Upper lobe of right lung (tissue), 1 donor: ENCODE results near the gene ERVW-1. TPM values are rescaled to one million over a fixed set of nuclear protein-coding genes. Genes with fewer than 3 reads are reported as not detected.
"Not testable (repeated sequence)": the region's sequence is repeated elsewhere in the genome, so short reads cannot be mapped to it uniquely, and the experiment has no call there.

Source experiments
- ATAC-seq: fragments of 200-7000 bp; cut with Tn5 transposase; one replicate; pipeline ENCODE4 v1.9.1; 2020; ENCODE audit warnings: mild to moderate bottlenecking, moderate library complexity
- DNase-seq: peaks from one replicate; pipeline ENCODE4 v3.0.0-alpha.2; 2020
- H3K27ac ChIP-seq: fragments of 200-600 bp; one replicate; pipeline ENCODE4 v1.8.0; 2022
- H3K27me3 ChIP-seq: fragments of 200-600 bp; one replicate; pipeline ENCODE4 v1.8.0; 2022; ENCODE audit warnings: mild to moderate bottlenecking
- H3K36me3 ChIP-seq: fragments of 200-600 bp; one replicate; pipeline ENCODE4 v1.8.0; 2022
- H3K4me1 ChIP-seq: fragments of 200-600 bp; one replicate; pipeline ENCODE4 v1.8.0; 2022
- H3K4me3 ChIP-seq: fragments of 200-600 bp; one replicate; pipeline ENCODE4 v1.8.0; 2022; ENCODE audit warnings: mild to moderate bottlenecking
- H3K9me3 ChIP-seq: fragments of 200-600 bp; one replicate; pipeline ENCODE4 v1.8.0; 2022
- intact Hi-C: fragments of 100-400 bp; cut with DNase I; formaldehyde crosslinking; loops from one replicate; pipeline ENCODE4 v1.11.0; 2022
- long read RNA-seq: library from polyadenylated mRNA; unstranded; transcript quantifications from one replicate; pipeline ENCODE4 v2.0.0, GENCODE V29; 2021
- total RNA-seq: library from RNA; stranded (reverse); fragmentation: NEBNext Ultra II Directional; extraction: Animal tissue kit (Norgen Biotek cat#: 25700); gene quantifications from one replicate; pipeline ENCODE4 v1.2.1, GENCODE V29; 2021
- TF ChIP-seq, protein P1 (sequence below): fragments of 200-600 bp; IDR thresholded peaks from one replicate; pipeline ENCODE4 v1.8.0; 2022; ENCODE audit warnings: antibody characterized with exemption
- donor health status: DM: no; HTN: yes; CAD: no; lungs with severe emphysema.

ERVW-1 gene, protein sequence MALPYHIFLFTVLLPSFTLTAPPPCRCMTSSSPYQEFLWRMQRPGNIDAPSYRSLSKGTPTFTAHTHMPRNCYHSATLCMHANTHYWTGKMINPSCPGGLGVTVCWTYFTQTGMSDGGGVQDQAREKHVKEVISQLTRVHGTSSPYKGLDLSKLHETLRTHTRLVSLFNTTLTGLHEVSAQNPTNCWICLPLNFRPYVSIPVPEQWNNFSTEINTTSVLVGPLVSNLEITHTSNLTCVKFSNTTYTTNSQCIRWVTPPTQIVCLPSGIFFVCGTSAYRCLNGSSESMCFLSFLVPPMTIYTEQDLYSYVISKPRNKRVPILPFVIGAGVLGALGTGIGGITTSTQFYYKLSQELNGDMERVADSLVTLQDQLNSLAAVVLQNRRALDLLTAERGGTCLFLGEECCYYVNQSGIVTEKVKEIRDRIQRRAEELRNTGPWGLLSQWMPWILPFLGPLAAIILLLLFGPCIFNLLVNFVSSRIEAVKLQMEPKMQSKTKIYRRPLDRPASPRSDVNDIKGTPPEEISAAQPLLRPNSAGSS
- total RNA-seq: not detected
- long read RNA-seq, partial matches to known transcripts: 0 of 1 reads
- long read RNA-seq, other reads (novel, unspliced or antisense): 0 of 1 reads

DNA sequence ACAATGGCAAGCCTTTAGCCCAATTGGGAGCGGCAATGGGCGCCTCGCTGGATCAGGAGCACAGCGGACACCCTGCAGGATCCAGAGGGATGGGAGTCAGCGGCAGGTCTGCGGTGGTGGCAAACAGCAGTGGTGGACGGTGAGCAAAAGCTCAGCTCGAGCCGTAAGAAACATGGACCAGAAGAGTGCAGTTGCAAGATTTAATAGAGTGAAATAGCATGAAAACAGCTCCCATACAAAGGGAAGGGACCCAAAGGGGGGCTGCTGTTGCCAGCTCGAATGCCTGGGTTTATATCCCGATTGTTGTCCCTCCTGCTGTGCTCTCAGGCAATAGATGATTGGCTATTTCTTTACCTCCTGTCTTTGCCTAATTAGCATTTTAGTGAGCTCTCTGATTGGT is at the start of gene ERVW-1:
Gene ERVW-1, minus strand, starts transcription at position 266 of the 400 bp plus-strand sequence. CDS start 7,565 bp downstream, outside the sequence.
- intact Hi-C loops, H3K4me3 ChIP-seq, H3K27ac ChIP-seq, H3K27me3 ChIP-seq, H3K36me3 ChIP-seq, DNase-seq, H3K9me3 ChIP-seq, H3K4me1 ChIP-seq, ATAC-seq: not testable (repeated sequence)

DNA sequence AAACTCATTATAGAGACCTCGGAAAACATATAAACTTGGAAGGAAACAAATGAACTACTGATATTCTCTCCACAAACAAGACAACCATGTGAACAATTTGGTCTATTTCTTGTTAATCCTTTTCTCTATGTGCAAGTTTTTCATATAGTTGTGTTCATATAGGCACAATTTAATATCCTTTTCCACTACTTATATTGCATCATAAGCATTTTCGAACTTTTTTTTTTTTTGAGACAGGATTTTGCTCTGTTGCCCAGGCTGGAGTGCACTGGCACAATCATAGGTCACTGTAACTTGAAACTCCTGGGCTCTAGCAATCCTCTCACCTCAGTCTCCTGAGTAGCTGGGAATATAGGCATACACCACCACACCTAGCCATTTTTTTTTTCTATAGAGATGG is 45.4 kb upstream of the ERVW-1 start:
- no peak for ATAC-seq
- Histone ChIP-seq H3K4me3 (no peak overlapping the region), H3K36me3 (peaks cover 13% of the 10 kb centered on the region), H3K27me3 (no peaks in the 10 kb centered on the region), H3K27ac (no peak overlapping the region), H3K4me1 (peaks cover 18% of the 10 kb centered on the region), H3K9me3 (no peaks in the 10 kb centered on the region)
- intact Hi-C loops: no loop called here
- TF ChIP-seq, protein P1, sequence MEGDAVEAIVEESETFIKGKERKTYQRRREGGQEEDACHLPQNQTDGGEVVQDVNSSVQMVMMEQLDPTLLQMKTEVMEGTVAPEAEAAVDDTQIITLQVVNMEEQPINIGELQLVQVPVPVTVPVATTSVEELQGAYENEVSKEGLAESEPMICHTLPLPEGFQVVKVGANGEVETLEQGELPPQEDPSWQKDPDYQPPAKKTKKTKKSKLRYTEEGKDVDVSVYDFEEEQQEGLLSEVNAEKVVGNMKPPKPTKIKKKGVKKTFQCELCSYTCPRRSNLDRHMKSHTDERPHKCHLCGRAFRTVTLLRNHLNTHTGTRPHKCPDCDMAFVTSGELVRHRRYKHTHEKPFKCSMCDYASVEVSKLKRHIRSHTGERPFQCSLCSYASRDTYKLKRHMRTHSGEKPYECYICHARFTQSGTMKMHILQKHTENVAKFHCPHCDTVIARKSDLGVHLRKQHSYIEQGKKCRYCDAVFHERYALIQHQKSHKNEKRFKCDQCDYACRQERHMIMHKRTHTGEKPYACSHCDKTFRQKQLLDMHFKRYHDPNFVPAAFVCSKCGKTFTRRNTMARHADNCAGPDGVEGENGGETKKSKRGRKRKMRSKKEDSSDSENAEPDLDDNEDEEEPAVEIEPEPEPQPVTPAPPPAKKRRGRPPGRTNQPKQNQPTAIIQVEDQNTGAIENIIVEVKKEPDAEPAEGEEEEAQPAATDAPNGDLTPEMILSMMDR: no peak
- DNase-seq: no peak

DNA sequence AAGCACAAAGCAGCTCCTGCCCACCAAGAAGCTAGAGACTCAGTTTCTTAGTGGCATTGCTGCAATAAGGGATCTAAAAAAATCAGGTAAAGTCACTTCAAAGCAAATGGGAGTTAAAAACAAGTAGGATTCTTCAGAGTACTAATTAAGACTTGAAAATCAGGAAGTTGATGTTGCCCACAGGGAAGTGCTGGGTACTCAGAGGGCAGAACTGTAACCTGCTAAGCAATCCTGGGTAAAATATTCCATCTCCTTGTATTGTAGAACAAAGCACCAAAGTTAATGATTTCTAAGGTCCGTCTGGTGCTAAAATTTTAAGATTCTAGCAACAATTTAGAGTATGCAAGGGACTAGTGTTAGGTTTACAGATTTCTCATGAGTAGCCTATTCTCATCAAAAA is 42.3 kb upstream of the ERVW-1 start:
- no peak for DNase-seq
- H3K4me1 ChIP-seq: no peaks in the 10 kb centered on the region
- no peak for ATAC-seq
- TF ChIP-seq, protein P1: no peak
- no peaks in the 10 kb centered on the region for H3K27me3 ChIP-seq
- intact Hi-C loops: no loop called here
- no peaks in the 10 kb centered on the region for H3K9me3 ChIP-seq
- H3K4me3 ChIP-seq: no peak overlapping the region
- peaks cover 42% of the 10 kb centered on the region for H3K36me3 ChIP-seq
- no peak overlapping the region for H3K27ac ChIP-seq

DNA sequence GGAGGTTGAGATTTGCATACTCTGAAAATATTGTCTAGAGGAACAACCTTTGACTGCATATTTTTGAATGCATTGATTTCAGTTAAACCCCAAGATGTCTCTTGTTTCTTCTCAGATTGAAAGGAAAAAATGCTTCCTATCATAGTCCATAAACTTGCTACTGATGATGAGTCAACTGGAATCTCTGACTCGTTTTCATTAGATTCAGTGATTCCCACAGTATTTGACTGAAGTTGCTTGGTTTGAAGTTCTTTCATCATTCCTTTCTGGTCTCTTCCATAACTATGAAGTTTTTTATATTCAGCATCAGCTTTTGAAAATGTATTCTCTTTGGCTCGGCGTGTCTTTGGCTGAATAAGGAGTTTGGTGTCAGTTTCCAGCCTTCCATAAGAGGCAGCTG is 39.9 kb upstream of the ERVW-1 start:
- H3K27ac ChIP-seq: no peak overlapping the region
- H3K27me3 ChIP-seq: no peaks in the 10 kb centered on the region
- peaks cover 54% of the 10 kb centered on the region for H3K36me3 ChIP-seq
- no peaks in the 10 kb centered on the region for H3K9me3 ChIP-seq
- intact Hi-C loops: no loop called here
- DNase-seq: no peak
- H3K4me3 ChIP-seq: no peak overlapping the region
- no peaks in the 10 kb centered on the region for H3K4me1 ChIP-seq
- ATAC-seq: no peak
- TF ChIP-seq, protein P1: no peak

DNA sequence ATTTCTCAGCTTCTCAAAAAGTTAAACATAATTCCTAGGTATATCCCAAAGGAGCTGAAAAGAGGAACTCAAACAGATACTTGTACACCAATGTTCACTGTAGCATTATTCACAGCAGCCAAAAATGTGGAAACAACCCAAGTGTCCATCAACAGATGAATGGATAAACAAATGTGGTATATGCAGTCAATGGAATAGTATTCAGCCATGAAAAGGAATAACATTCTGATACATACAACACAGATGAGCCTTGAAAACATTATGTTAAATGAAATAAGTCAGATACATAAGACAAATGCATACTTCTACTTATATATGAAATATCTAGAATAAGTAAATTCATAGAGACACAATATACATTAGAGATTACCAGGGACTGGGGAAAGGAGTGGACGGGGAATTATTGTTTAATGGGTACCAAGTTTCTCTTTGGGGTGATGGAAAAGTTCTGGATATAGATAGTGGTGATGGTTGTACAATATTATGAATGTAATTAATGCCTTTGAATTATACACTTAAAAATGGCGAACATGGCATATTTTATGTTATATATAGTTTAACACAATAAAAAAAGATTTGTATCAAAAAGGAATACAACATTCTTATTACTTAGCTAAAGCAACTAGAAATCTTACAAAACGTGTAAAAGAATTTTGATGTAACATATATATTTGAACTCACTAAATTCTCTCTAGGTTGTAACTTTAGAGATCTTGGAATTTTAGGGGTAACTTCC is 35.6 kb upstream of the ERVW-1 start:
- intact Hi-C loops: no loop called here
- H3K36me3 ChIP-seq: peaks cover 77% of the 10 kb centered on the region
- TF ChIP-seq, protein P1: no peak
- no peaks in the 10 kb centered on the region for H3K27me3 ChIP-seq
- DNase-seq (no peak), ATAC-seq (no peak)
- no peaks in the 10 kb centered on the region for H3K9me3 ChIP-seq
- no peak overlapping the region for H3K4me3 ChIP-seq
- no peak overlapping the region for H3K27ac ChIP-seq
- no peaks in the 10 kb centered on the region for H3K4me1 ChIP-seq

- intact Hi-C loops: no loop called here
Measured at GRCh38 chr7:92508946-92509345, 31.2 kb upstream of the ERVW-1 start.

More at GRCh38 chr7:92508946-92509345, 31.2 kb upstream of the ERVW-1 start:
- ATAC-seq (no peak), DNase-seq (no peak)
- TF ChIP-seq, protein P1: no peak
- Histone ChIP-seq H3K4me1 (no peaks in the 10 kb centered on the region), H3K36me3 (peaks cover 72% of the 10 kb centered on the region), H3K9me3 (no peaks in the 10 kb centered on the region), H3K27me3 (no peaks in the 10 kb centered on the region), H3K27ac (no peak overlapping the region), H3K4me3 (no peak overlapping the region)
